ENCODE data around the gene FHOD3.

The FHOD3 gene

GRCh38 chr18:36640021-36640952 lies 342.8 kb downstream of the FHOD3 start:
- no peak for DNase-seq

- DNase-seq = no peak
Measured at GRCh38 chr18:36643061-36643460, 345.5 kb downstream of the FHOD3 start.

GRCh38 chr18:36648803-36649202 lies 351.3 kb downstream of the FHOD3 start:
- no peak for DNase-seq

GRCh38 chr18:36649205-36649604 lies 351.7 kb downstream of the FHOD3 start:
- no peak for DNase-seq

- DNase-seq = no peak
Measured at GRCh38 chr18:36650266-36650665, 352.8 kb downstream of the FHOD3 start.

GRCh38 chr18:36650906-36651305 lies 353.4 kb downstream of the FHOD3 start:
- DNase-seq = no peak

- no peak for DNase-seq
Measured at GRCh38 chr18:36652503-36652902, 355.0 kb downstream of the FHOD3 start.

GRCh38 chr18:36653141-36653869 lies 355.8 kb downstream of the FHOD3 start:
- no peak for DNase-seq

- DNase-seq = no peak
Measured at GRCh38 chr18:36653870-36654269, 356.4 kb downstream of the FHOD3 start.

- no peak for DNase-seq
Measured at GRCh38 chr18:36655074-36655473, 357.6 kb downstream of the FHOD3 start.

GRCh38 chr18:36655930-36656329 lies 358.4 kb downstream of the FHOD3 start:
- no peak for DNase-seq

- DNase-seq = no peak
Measured at GRCh38 chr18:36658611-36659010, 361.1 kb downstream of the FHOD3 start.

- DNase-seq = no peak
Measured at GRCh38 chr18:36660311-36660710, 362.8 kb downstream of the FHOD3 start.

GRCh38 chr18:36661999-36662398 lies 364.5 kb downstream of the FHOD3 start:
- no peak for DNase-seq

- no peak for DNase-seq
Measured at GRCh38 chr18:36663312-36663711, 365.8 kb downstream of the FHOD3 start.

GRCh38 chr18:36665952-36666351 lies 368.4 kb downstream of the FHOD3 start:
- no peak for DNase-seq

GRCh38 chr18:36667811-36668210 lies 370.3 kb downstream of the FHOD3 start:
- no peak for DNase-seq

GRCh38 chr18:36668349-36668748 lies 370.8 kb downstream of the FHOD3 start:
- no peak for DNase-seq

GRCh38 chr18:36672437-36673344 lies 375.2 kb downstream of the FHOD3 start:
- DNase-seq = no peak

- DNase-seq = no peak
Measured at GRCh38 chr18:36673452-36673851, 375.9 kb downstream of the FHOD3 start.

GRCh38 chr18:36675076-36675475 lies 377.6 kb downstream of the FHOD3 start:
- DNase-seq = no peak

- no peak for DNase-seq
Measured at GRCh38 chr18:36675542-36675941, 378.0 kb downstream of the FHOD3 start.

- no peak for DNase-seq
Measured at GRCh38 chr18:36676629-36677028, 379.1 kb downstream of the FHOD3 start.

Measured in stimulated activated CD4-positive, alpha-beta T cell treated with anti-CD3 and anti-CD28 coated beads, Interleukin-4, amount 100 ng/mL, for 4 hours (primary cell).